HG03196 (cell line): ENCODE data around the gene CIAO2B.
"Not testable (repeated sequence)": the region's sequence is repeated elsewhere in the genome, so short reads cannot be mapped to it uniquely, and the experiment has no call there.

Source experiments
- ATAC-seq: cut with Tn5 transposase; IDR thresholded peaks from one replicate; pipeline ENCODE4 v1.9.1; 2021; ENCODE audit not compliant: unreplicated experiment

CIAO2B gene

GRCh38 chr16:66939366-66939765 lies 5.2 kb upstream of the CIAO2B start:
- ATAC-seq: no peak

DNA sequence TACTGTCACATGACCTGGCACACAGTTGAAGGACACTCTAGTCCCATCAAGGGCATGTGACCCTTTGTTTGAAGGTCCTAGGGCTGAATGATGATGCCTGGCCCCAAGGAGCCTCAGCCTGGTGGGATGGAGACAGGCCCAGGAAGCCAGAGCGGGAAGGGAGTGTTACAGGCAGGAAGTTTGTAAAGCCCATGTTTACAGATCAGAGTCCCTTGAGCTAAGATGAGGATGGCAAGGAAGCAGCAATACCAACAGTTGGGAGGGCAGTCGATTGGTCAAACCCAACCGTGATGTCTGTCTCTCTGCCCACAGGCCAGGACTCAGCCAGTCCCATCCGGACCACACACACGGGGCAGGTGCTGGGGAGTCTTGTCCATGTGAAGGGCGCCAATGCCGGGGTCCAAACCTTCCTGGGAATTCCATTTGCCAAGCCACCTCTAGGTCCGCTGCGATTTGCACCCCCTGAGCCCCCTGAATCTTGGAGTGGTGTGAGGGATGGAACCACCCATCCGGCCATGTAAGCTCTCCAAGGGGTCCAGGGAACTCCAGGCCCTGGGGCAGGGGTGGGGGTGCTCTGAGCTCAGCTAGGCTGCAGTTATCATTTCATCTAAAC lies 3.6 kb upstream of the CIAO2B start:
- no peak for ATAC-seq

GRCh38 chr16:66936889-66937554 lies 2.8 kb upstream of the CIAO2B start:
- no peak for ATAC-seq

- ATAC-seq: no peak
These were observed 2.3 kb upstream of the CIAO2B start for GRCh38 chr16:66936462-66936861.

DNA sequence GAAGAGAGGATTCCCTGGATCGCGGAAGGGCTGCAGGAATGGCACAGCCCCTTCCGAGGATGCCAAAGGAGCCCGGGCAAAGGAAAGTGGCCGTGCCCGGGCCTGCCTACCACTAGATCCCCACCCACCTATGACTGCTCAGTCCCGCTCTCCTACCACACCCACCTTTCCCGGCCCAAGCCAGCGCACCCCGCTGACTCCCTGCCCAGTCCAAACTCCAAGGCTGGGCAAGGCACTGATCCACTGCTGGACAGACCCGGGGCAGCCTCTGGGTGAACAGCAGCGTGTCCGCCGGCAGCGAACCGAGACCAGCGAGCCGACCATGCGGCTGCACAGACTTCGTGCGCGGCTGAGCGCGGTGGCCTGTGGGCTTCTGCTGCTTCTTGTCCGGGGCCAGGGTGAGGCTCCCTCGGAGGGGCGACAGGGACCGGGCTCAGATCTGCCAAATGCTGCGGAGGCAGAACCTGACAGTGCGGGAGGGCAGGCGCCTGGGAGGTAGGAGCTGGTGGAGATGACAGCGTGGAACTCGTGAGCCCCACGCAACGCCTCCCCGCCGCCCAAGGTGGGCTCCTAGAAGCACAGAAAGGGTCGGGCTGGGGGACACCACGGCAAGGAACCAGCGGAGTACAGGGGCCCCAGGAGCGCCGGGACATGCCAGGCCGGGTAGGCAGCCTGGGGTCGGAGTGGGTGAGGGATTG lies 1.3 kb upstream of the CIAO2B start, which contains the start of gene CES2:
CES2 (plus strand) TSS at position 203 of the 698 bp plus-strand sequence; CDS start at position 323, 120 bp downstream.
- ATAC-seq: no peak

DNA sequence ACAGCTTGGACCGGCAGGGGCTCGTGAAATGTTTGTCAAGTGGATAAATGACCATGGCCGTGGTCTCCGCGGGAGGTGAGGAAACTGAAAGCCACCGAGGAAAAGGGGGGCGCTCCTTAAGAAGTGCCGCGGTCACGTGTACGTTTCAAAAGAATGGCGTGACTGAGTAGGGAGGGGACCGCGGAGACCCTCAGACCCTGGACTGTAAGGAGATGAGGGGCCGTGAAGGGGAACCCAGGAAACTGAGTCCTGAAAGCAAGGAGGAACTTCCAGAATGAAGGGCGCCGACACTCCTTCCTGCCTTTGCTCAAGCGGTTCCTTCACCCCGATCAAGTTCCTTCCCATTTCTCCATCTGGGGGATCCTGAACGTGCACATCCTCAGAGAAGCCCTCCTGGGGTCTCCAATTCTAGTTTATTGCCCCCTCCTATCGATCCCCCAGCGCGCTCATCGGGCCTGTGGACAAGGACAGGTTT lies 674 bp upstream of the CIAO2B start:
- ATAC-seq: not testable (repeated sequence)

- ATAC-seq: peak; percentile 9
These were observed 445 bp downstream of the CIAO2B start for GRCh38 chr16:66933776-66934137.

- no peak for ATAC-seq
These were observed 2.1 kb downstream of the CIAO2B start for GRCh38 chr16:66932076-66932475.

DNA sequence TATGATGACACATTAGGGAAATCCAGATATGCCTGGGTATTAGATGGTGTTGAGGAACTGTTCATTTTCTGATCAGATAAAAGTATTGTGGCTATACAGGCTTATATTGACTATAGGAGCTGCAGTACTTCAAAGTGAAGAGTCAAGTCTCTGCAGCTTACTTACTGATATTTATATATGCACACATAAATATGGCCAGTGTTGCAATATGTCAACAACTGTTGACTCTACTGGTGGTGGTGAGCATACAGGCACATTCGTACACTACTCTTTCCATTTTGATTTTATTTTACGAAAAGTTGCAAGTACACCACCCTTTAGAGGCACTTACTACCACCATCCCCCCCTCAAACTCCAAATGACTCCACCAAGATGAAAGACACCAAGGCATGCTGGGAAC lies 2.5 kb downstream of the CIAO2B start:
- no peak for ATAC-seq

GRCh38 chr16:66930189-66930588 lies 4.0 kb downstream of the CIAO2B start:
- no peak for ATAC-seq

GRCh38 chr16:66928702-66929388 lies 5.4 kb downstream of the CIAO2B start:
- no peak for ATAC-seq

- ATAC-seq: no peak
These were observed 6.1 kb downstream of the CIAO2B start for GRCh38 chr16:66927918-66928649.

DNA sequence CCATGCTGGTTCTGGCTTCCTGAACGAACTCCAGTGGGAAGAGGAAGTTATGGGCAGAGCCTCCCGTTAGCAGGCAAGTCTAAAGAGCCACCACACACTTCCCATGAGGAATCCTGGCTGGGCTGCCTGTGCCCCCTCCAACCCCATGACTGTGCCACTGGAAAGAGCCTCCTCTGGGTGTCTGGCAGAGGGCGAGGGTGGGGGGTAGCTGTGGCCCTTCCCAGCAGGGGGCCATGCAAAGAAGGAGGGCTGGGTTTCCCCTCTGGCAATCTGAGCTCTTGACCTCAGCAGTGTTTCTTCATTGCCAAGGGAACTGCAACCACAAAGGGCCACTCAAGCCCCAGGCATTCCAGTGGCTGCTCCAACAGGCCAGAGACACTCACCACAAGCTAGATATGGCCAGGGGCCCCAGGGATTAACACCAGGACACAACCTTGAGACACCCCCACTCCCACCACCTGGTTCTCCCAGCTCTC lies 7.2 kb downstream of the CIAO2B start:
- ATAC-seq: no peak

DNA sequence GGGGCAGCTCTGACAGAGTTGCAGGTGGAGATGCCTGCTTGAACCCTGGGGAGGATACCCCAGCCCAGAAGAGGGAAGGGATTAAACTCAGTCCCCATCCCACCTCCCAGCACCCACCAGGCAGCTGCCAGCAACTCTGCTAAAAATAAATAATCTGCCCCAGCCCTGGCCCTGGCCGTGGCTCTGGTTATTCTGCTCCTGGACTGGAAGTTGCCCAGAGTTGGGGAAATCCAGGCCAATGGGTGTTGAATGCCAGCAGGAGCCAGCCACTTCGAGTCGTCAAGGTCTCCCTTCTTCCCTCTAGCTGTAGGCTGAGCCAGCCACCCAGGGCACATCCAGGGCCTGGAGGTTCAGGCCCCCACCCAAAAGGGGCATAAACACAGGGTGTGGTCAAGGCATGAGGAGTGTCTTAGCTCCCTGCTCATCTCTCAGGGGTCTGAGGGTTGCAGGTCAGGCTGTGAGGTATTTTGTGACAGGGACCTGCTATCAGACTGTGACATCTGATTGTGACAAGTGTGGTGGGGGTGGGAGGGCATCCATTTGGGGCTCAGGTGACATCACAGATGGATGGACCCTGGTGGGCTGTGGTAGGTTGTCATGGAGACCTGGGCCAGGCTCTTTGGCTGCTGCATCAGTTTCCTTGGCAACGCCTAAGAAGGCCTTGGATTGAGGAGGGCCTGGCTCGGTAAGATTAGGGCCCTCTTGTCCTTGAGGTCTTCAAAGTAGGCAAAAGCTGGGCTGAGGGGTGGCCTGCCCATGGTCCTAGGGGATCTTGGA lies 7.8 kb downstream of the CIAO2B start:
- ATAC-seq: no peak

GRCh38 chr16:66925322-66925840 lies 8.8 kb downstream of the CIAO2B start, which contains the start of gene RRAD:
TSS of gene RRAD (minus strand) at chr16:66925535. CDS start at chr16:66925179, 356 bp downstream.
- ATAC-seq: no peak

DNA sequence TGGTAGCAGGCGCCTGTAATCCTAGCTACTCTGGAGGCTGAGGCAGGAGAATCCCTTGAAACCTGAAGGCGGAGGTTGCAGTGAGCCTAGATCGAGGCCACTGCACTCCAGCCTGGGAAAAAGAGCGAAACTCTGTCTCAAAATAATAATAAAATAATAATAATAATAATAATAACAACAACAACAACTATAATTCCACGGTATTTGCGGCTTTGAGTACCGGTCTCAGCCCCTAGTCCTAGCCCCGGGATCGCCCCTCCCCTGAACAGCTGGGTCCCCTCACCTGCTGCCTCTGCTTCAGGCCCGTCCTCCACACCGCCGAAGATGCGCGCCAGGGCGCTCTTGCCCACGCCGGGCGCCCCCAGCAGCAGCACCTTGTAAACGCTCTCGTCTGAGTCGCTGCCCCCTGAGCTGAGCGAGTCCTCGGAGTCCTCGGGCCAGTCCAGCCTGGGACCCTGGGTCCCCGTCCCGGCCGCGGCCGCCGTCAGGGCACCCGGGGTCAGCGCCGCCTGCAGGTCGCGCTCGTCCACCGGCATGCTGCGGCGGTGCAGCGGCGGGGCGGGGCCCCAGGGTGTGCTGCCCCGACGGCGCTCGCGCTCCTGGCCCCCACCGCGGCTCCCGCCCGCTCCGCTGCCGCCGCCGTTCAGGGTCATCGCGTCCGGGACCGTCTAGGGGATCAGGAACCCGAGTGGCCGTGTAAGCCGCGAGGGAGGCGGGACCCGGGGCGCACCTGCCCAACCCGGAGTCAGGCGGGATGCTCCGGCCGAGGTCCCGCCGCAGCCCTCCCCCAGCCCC lies 9.5 kb downstream of the CIAO2B start:
- ATAC-seq: no peak

GRCh38 chr16:66923866-66924265 lies 10.3 kb downstream of the CIAO2B start:
- ATAC-seq: no peak

DNA sequence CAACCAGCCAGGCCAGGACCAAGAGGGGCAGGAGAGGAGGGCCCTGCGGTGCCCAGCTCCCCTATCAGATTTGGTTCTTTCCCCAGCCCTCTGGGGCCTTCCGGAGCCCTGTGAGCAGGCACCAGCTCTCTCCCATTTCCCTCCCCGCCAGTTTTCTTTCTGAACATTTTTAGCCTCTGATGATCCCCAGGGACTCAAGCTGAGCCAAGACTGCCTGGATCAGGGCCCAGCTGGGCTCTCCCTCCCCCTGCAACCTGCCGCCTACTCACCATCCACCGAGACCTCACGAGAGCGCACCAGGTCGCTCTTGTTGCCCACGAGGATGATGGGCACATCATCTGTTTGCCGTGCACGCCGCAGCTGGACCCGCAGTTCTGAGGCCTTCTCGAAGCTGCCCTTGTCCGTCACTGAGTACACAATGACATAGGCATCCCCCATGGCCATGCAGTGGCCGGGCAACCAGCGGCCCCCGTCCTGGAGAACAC lies 10.9 kb downstream of the CIAO2B start:
- no peak for ATAC-seq
